ENCODE data around the gene PCSK5. TPM values are rescaled to one million over a fixed set of nuclear protein-coding genes. Genes with fewer than 3 reads are reported as not detected.
"Not testable (repeated sequence)": the region's sequence is repeated elsewhere in the genome, so short reads cannot be mapped to it uniquely, and the experiment has no call there.

The PCSK5 gene
- total RNA-seq, result 10 to 100 TPM; 19.9 to 22.8 TPM
- 10 to 100 TPM in 2 of 3 donors, 1 to 10 TPM in 1; 6.5 to 14.7 (median 13.1) TPM for polyA plus RNA-seq
- total RNA-seq, result 4.6 to 99.4 (median 31.0) reads per million in 6 experiments

- Mint-ChIP-seq H3K27me3 (peaks cover 0 to 21% (median 0%) of the 10 kb centered on the region in 5 donors), H3K4me3 (peak within 1 kb of the TSS; percentile 93 to 98 (median 97)), H3K4me1 (peaks cover 34 to 68% (median 52%) of the 10 kb centered on the region in 4 donors), H3K36me3 (no peaks in the 10 kb centered on the region), H3K9me3 (no peaks in the 10 kb centered on the region), H3K27ac (peak within 1 kb of the TSS; percentile 79 to 96 (median 93))
- peak; percentile 75 to 95 (median 90) for DNase-seq
- ATAC-seq, result peak; percentile 85 to 87
- POLR2A ChIA-PET, result interaction anchor here (0.5 to 2.6 kb wide), 16 partner anchors 10 to 803 kb away, joined by 3 to 17 read pairs (median 4); partner anchors contain the start of gene RFK
Observed at GRCh38 chr9:75890472-75891276, at the start of gene PCSK5. Gene PCSK5, plus strand, starts transcription at chr9:75890673. Its CDS starts 509 bp downstream, at chr9:75891182.

DNA sequence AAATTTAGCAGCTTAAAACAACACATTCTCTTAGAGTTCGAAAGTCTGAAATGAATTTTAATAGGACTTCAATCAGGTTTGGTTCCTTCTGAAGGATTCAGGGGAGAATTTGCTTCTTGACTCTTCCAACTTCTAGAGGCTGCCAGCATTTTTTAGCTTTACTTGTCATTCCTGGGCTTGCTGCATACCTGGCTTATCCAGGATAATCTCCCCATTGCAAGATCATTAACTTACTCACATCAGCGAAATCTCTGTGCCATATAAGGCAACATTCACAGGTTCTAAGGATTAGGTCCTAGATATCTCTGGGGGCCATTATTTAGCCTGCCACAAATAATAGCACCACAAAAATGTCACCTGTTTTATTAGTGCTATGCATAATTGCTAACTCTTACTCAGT is 46.2 kb upstream of the PCSK5 start:
- ATAC-seq (no peak), DNase-seq (no peak)
- Mint-ChIP-seq H3K4me3 (no peak overlapping the region), H3K4me1 (no peaks in the 10 kb centered on the region), H3K27ac (no peak overlapping the region), H3K27me3 (peaks cover 0 to 2% (median 0%) of the 10 kb centered on the region in 5 donors), H3K36me3 (no peaks in the 10 kb centered on the region), H3K9me3 (peaks cover 0 to 10% (median 3%) of the 10 kb centered on the region in 9 donors)
- POLR2A ChIA-PET, result no interaction called here

- H3K27ac Mint-ChIP-seq, result peak overlapping the region in 1 of 10 donors; percentile 19
- H3K9me3 Mint-ChIP-seq, result peaks cover 0 to 10% (median 3%) of the 10 kb centered on the region in 9 donors
- DNase-seq (no peak), ATAC-seq (no peak)
- no peak overlapping the region for H3K4me3 Mint-ChIP-seq
- peaks cover 0 to 2% (median 0%) of the 10 kb centered on the region in 5 donors for H3K27me3 Mint-ChIP-seq
- H3K36me3 Mint-ChIP-seq, result no peaks in the 10 kb centered on the region
- POLR2A ChIA-PET, result no interaction called here
- H3K4me1 Mint-ChIP-seq, result no peaks in the 10 kb centered on the region
Observed at GRCh38 chr9:75845806-75846205, 44.7 kb upstream of the PCSK5 start.

GRCh38 chr9:75847085-75847484 is 43.4 kb upstream of the PCSK5 start:
- Mint-ChIP-seq H3K4me3 (no peak overlapping the region), H3K27me3 (peaks cover 0 to under 1% (median 0%) of the 10 kb centered on the region in 5 donors), H3K27ac (no peak overlapping the region), H3K9me3 (peaks cover 0 to 10% (median 3%) of the 10 kb centered on the region in 9 donors), H3K4me1 (no peaks in the 10 kb centered on the region), H3K36me3 (no peaks in the 10 kb centered on the region)
- POLR2A ChIA-PET, result no interaction called here
- ATAC-seq (no peak), DNase-seq (no peak)

GRCh38 chr9:75850459-75851200 is 39.8 kb upstream of the PCSK5 start:
- POLR2A ChIA-PET, result no interaction called here
- ATAC-seq, result no peak

DNA sequence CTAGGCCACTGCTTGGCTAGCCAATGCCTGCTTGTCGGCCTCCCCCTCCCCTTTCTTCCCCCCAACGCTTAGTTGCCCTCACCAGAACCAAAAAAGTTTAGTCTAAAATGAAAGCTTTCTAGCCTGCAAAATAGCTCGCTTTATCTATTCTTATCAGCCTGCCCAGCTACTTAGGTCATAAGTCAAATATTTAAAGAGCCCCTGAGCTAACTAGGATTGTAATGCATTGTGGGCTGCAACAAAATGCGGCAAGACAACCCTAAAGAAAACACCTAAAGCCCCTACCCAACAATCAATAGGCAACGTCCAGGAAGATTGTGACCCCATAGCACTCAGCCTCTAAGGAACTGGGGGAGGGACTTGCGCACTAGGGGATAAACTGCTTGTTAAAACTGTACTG is 38.6 kb upstream of the PCSK5 start:
- Mint-ChIP-seq H3K27me3 (no peaks in the 10 kb centered on the region), H3K4me3 (no peak overlapping the region), H3K27ac (no peak overlapping the region), H3K4me1 (no peaks in the 10 kb centered on the region), H3K9me3 (no peaks in the 10 kb centered on the region), H3K36me3 (no peaks in the 10 kb centered on the region)
- DNase-seq, result no peak
- POLR2A ChIA-PET, result no interaction called here
- no peak for ATAC-seq

More at GRCh38 chr9:75850459-75851200, 39.8 kb upstream of the PCSK5 start:
- H3K27ac Mint-ChIP-seq, result no peak overlapping the region
- H3K9me3 Mint-ChIP-seq, result no peaks in the 10 kb centered on the region
- H3K27me3 Mint-ChIP-seq, result no peaks in the 10 kb centered on the region
- no peaks in the 10 kb centered on the region for H3K36me3 Mint-ChIP-seq
- no peaks in the 10 kb centered on the region for H3K4me1 Mint-ChIP-seq
- no peak for DNase-seq
- H3K4me3 Mint-ChIP-seq, result no peak overlapping the region

- Mint-ChIP-seq H3K27me3 (no peaks in the 10 kb centered on the region), H3K36me3 (no peaks in the 10 kb centered on the region), H3K9me3 (no peaks in the 10 kb centered on the region), H3K27ac (no peak overlapping the region), H3K4me1 (no peaks in the 10 kb centered on the region), H3K4me3 (no peak overlapping the region)
- ATAC-seq (no peak), DNase-seq (no peak)
- POLR2A ChIA-PET, result interaction anchor here (0.7 kb wide), 1 partner anchor 766 kb away, joined by 4 read pairs; no protein-coding TSS in a partner anchor
Observed at GRCh38 chr9:75852746-75853145, 37.7 kb upstream of the PCSK5 start.

DNA sequence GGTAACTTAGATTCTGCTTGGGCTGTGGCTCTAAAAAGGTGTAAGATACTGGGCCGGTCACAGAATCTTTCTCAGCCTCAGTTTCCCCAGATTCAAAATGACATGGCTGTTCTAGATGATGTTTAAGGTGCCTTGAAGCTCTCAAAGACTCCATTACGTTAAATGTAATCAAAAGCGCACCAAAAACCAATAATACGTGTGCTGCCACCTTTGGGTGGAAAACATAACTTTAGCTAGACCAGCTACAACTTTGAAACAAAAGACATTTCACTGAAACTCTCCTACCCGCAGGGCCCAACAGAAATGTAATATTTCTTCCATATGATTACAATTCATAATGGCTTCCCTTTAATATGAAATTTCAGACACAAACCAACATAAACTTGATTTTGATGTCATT is 35.0 kb upstream of the PCSK5 start:
- DNase-seq (no peak), ATAC-seq (no peak)
- no peaks in the 10 kb centered on the region for H3K36me3 Mint-ChIP-seq
- H3K9me3 Mint-ChIP-seq, result no peaks in the 10 kb centered on the region
- H3K4me1 Mint-ChIP-seq, result no peaks in the 10 kb centered on the region
- H3K4me3 Mint-ChIP-seq, result no peak overlapping the region
- peak overlapping the region in 1 of 10 donors; percentile 35 for H3K27ac Mint-ChIP-seq
- POLR2A ChIA-PET, result no interaction called here
- peaks cover 0 to 10% (median 0%) of the 10 kb centered on the region in 5 donors for H3K27me3 Mint-ChIP-seq

- DNase-seq (no peak), ATAC-seq (no peak)
- peaks cover 0 to 11% (median 1%) of the 10 kb centered on the region in 5 donors for H3K27me3 Mint-ChIP-seq
- no peaks in the 10 kb centered on the region for H3K9me3 Mint-ChIP-seq
- no peaks in the 10 kb centered on the region for H3K36me3 Mint-ChIP-seq
- H3K27ac Mint-ChIP-seq, result no peak overlapping the region
- no peaks in the 10 kb centered on the region for H3K4me1 Mint-ChIP-seq
- POLR2A ChIA-PET, result interaction anchor here (0.7 to 1.5 kb wide), 2 partner anchors 10 to 22 kb away, joined by 3 read pairs; no protein-coding TSS in a partner anchor
- no peak overlapping the region for H3K4me3 Mint-ChIP-seq
Observed at GRCh38 chr9:75858497-75859092, 31.9 kb upstream of the PCSK5 start.

- no peaks in the 10 kb centered on the region for H3K36me3 Mint-ChIP-seq
- no peak overlapping the region for H3K27ac Mint-ChIP-seq
- peaks cover 5 to 17% (median 10%) of the 10 kb centered on the region in 4 donors for H3K4me1 Mint-ChIP-seq
- no peak for DNase-seq
- no peak for ATAC-seq
- H3K9me3 Mint-ChIP-seq, result no peaks in the 10 kb centered on the region
- POLR2A ChIA-PET, result no interaction called here
- H3K4me3 Mint-ChIP-seq, result no peak overlapping the region
- peaks cover 0 to 11% (median 3%) of the 10 kb centered on the region in 5 donors for H3K27me3 Mint-ChIP-seq
Observed at GRCh38 chr9:75864266-75864665, 26.2 kb upstream of the PCSK5 start.

- POLR2A ChIA-PET, result interaction anchor here (1.9 kb wide), 1 partner anchor 25 kb away, joined by 6 read pairs; the partner anchor contains the start of gene PCSK5
- Mint-ChIP-seq H3K27me3 (peaks cover 0 to 1% (median 0%) of the 10 kb centered on the region in 5 donors), H3K27ac (no peak overlapping the region)
Observed at GRCh38 chr9:75866273-75866871, 24.1 kb upstream of the PCSK5 start.

GRCh38 chr9:75868526-75868925 is 21.9 kb upstream of the PCSK5 start:
- POLR2A ChIA-PET, result interaction anchor here (0.8 to 3.0 kb wide), 2 partner anchors 11 to 21 kb away, joined by 3 to 13 read pairs; partner anchors contain the start of gene PCSK5

More at GRCh38 chr9:75866273-75866871, 24.1 kb upstream of the PCSK5 start:
- DNase-seq (peak in 9 of 10 donors; percentile 2 to 73 (median 44)), ATAC-seq (peak in 1 of 2 donors; percentile 64)
- Mint-ChIP-seq H3K36me3 (no peaks in the 10 kb centered on the region), H3K4me3 (no peak overlapping the region), H3K9me3 (no peaks in the 10 kb centered on the region), H3K4me1 (peaks cover 20 to 35% (median 27%) of the 10 kb centered on the region in 4 donors)

More at GRCh38 chr9:75868526-75868925, 21.9 kb upstream of the PCSK5 start:
- not testable (repeated sequence) for H3K4me3 Mint-ChIP-seq, DNase-seq, ATAC-seq, H3K27me3 Mint-ChIP-seq, H3K27ac Mint-ChIP-seq, H3K36me3 Mint-ChIP-seq, H3K9me3 Mint-ChIP-seq
- peaks cover 20 to 35% (median 27%) of the 10 kb centered on the region in 4 donors for H3K4me1 Mint-ChIP-seq

Measured in naive thymus-derived CD8-positive, alpha-beta T cell (primary cell).